Measurements from ENCODE around the gene TRERF1. TPM values are rescaled to one million over a fixed set of nuclear protein-coding genes. Genes with fewer than 3 reads are reported as not detected.

The TRERF1 gene
- total RNA-seq, 1 donor from 2014 or later = 6.2 TPM

GRCh38 chr6:42251500-42251899 is 200.2 kb downstream of the TRERF1 start:
- peak; percentile 89 for DNase-seq

GRCh38 chr6:42250274-42250931 is 201.3 kb downstream of the TRERF1 start:
- no peak for DNase-seq

DNA sequence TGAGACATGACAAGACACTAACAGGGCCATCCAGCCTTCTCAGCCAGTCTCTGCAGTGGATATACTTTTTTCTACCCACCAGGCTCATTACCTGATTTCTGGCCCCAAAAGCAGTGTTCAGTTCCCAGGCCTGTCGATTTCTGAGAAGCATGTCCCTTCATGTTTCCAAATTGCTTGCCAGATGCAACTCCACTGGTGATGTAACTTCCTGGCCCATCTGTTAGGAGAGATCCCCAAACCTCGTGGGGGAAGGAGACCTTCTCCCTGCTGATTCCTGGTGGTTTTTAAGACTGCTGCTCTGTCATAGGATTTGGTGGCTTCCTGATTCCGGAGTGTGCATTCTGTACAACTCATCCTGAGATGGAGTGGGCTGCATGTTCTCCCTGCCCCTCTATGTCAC is 202.4 kb downstream of the TRERF1 start:
- peak; percentile 31 for DNase-seq

DNA sequence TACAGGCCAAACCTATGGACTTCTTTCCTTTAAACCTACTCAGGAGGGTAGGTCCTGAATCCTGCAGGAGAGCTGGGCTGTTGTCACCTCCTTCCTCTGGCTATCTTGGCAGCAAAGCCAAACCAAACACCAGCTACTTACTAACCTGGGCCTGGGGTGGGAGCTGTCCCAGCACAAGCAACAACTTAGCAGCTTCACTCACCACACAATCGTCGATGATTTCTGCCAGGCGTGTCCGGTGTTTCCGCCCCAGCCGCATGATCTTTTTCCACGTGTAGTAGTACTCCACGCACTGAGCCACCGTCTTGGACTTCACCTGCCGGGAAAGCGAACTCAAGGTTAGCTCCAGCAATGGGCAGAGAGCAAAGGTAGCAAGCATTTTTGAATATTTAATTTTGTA is 208.7 kb downstream of the TRERF1 start:
- DNase-seq = no peak

DNA sequence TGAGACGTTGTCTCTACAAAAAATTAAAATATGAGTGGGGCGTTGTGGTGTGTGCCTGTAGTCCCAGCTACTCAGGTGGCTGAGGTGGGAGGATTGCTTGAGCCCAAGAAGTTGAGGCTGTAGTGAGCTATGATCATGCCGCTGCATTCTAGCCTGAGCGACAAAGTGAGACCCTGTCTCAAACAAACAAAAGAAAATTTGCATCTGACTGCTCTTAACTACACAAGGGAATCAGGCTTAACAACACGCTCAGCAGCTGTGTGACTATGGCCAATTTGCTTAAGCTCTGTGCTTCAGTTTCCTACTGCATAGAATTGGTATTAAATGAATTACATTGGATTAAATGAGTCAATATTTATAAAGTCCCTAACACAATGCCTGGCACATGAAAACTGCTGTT is 209.8 kb downstream of the TRERF1 start:
- DNase-seq = no peak

- DNase-seq = no peak
Measured at GRCh38 chr6:42239736-42240375, 211.9 kb downstream of the TRERF1 start.

GRCh38 chr6:42239333-42239732 is 212.4 kb downstream of the TRERF1 start:
- DNase-seq = no peak

DNA sequence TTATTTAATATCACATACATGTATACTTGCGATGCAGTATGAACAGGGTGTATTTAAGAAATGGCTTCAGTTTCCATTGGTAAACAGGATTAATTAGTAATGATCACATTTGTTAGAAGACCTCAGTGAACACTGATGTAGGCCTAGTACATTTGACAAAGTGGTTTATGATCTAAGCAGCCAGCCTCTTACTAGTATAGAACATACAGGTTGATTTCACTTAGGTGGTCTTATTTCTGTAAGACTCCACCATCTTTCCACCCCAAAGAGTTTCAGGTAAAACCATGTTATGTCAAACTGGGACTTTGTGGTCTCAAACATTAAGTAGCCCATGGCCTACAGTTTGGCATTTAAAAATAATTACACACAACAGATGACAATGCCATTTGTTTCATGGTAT is 213.9 kb downstream of the TRERF1 start:
- DNase-seq = no peak

- DNase-seq = no peak
Measured at GRCh38 chr6:42236682-42237473, 214.8 kb downstream of the TRERF1 start.

GRCh38 chr6:42236030-42236429 is 215.7 kb downstream of the TRERF1 start:
- no peak for DNase-seq

DNA sequence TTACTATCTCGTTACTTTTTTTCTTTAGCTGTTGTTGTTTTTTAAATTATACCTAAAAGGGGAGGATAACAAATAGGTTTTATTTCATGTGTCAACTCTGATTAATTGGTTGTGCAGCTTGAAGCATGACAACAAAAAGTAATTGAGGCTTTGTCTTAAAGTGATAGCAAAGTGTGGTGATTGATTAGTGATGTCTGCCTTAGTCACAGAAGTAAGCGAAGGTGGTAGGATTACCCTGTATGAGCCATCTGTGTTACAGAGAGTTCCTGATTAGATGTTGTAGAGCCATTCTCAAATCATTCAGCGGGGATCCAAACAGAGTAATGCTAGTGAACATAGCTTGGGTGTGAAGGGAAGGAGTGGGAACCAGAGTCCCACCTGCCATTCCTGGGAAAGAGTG is 219.7 kb downstream of the TRERF1 start:
- no peak for DNase-seq

- no peak for DNase-seq
Measured at GRCh38 chr6:42230345-42231321, 221.1 kb downstream of the TRERF1 start.

- DNase-seq = no peak
Measured at GRCh38 chr6:42229506-42230119, 222.1 kb downstream of the TRERF1 start.

GRCh38 chr6:42228305-42228704 is 223.4 kb downstream of the TRERF1 start:
- no peak for DNase-seq

GRCh38 chr6:42227173-42227850 is 224.4 kb downstream of the TRERF1 start:
- no peak for DNase-seq

DNA sequence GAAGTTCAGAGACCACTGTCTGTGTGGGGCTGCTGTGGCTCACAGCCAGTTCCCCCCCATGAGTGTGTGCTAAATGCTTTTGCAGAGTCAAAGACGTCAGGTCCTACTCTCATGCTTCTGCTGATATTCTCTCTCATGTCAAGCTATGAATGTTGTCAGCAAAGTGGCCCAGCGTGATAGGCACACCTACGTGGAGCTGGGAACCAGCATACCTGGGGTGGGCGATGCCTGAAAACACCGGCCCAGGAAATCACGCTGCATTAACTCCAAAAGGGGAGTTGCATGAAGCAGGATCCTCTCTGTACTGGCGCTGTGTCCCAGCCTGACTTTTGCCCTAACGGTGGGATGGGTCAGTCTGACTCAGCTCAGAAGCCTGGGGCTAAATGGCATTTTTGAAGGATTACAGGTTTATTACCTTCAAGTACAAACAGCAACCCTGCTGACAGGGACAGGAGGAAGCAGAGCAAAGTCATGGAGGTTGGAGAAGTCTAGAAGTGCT is 225.0 kb downstream of the TRERF1 start:
- no peak for DNase-seq

DNA sequence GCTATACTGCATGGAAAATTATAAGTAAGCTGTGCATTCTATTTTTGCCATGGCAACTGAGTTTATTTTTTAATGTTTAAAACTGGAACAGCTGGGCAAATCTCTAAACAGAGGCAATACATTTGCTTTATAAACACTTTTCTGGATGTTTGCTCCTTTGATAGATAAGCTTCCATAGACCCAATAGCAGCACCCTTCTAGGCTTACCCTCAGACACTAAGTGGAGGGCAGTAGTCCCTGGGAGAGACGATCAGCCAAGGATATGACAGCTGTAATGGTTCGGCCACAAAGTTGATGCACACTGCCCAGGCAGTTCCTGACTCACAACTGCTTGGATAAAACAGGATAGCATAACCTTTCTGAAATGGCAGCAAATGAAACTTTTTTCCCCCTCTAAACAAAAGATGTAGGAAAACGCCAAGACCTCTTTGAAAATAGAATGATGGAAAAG is 225.5 kb downstream of the TRERF1 start:
- no peak for DNase-seq

DNA sequence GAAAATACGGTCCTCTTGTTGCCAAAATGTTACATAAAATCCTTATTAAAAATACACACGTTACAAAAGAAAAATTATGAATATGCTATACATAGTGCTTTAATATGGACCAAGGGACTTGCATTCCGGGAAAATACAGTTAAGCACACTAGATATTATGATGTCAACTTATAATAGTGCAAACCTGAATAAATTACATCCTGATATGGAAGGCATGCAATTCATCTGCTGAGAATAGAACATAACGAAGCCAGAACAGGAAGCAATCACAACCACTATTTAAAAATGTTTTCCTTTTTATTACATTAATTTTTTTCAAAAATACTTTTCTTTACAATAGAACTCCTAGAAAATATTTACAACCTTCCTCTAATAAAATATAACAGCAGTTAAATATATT is 226.3 kb downstream of the TRERF1 start:
- no peak for DNase-seq

- no peak for DNase-seq
Measured at GRCh38 chr6:42225029-42225339, 226.7 kb downstream of the TRERF1 start.

GRCh38 chr6:42224222-42225028 is 227.3 kb downstream of the TRERF1 start:
- DNase-seq = no peak

All from skin of body (tissue), 2 donors.